ENCODE measurements around the gene EIF2S1. TPM values are rescaled to one million over a fixed set of nuclear protein-coding genes. Genes with fewer than 3 reads are reported as not detected.
A peak's percentile ranks its signal among the peaks of the same experiment; 100 is the strongest.

EIF2S1 gene
- total RNA-seq, 1 donor: 139 TPM

DNA sequence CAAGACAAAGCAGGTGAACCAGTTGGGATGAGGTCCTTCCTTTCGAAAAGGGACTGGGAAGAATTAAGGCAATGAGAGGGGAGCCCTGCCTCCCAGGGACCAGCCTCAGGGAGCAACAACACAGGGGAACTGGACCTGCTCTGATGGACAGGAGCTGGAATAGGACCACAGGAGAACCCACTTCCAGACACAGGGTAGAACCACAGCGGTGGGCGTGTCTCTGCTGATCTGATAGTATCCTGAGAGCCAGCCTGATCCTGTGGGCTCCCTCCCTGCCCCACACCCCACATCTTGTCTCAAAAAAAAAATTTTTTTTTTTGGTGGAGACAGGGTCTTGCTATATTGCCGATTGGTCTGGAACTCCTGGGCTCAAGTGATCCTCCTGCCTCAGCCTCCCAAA is 65.5 kb downstream of the EIF2S1 start:
- TF ChIP-seq, protein P1, sequence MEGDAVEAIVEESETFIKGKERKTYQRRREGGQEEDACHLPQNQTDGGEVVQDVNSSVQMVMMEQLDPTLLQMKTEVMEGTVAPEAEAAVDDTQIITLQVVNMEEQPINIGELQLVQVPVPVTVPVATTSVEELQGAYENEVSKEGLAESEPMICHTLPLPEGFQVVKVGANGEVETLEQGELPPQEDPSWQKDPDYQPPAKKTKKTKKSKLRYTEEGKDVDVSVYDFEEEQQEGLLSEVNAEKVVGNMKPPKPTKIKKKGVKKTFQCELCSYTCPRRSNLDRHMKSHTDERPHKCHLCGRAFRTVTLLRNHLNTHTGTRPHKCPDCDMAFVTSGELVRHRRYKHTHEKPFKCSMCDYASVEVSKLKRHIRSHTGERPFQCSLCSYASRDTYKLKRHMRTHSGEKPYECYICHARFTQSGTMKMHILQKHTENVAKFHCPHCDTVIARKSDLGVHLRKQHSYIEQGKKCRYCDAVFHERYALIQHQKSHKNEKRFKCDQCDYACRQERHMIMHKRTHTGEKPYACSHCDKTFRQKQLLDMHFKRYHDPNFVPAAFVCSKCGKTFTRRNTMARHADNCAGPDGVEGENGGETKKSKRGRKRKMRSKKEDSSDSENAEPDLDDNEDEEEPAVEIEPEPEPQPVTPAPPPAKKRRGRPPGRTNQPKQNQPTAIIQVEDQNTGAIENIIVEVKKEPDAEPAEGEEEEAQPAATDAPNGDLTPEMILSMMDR (IDR thresholded peaks at IDR 0.05; ENCODE audit: insufficient read depth, low read length): no peak

DNA sequence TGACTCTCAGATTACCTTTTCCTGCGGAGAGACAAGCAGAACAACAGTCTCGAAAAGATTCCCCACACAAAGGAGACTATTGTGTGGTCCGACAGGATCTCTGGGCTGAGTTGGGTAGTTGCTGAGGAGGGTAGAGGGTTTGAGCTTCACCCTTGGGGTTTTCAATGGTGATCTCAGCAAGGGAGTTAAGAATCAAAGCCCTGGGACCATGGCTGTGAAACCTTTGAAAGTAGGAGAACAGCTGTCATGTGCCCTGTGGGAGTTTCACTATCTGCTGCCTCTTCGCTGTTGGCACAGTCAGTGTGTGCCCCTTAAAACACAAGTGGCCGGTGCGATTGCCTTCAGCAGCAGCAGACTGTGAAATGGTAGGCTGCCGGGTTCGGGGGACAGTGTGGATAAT is 66.0 kb downstream of the EIF2S1 start:
- TF ChIP-seq, protein P1 (IDR thresholded peaks at IDR 0.05; ENCODE audit: insufficient read depth, low read length): no peak
- DNase-seq (ENCODE audit: low read depth): no peak
- H3K4me3 ChIP-seq (ENCODE audit: low read depth, low read length): no peak overlapping the region

More for the DNA sequence above, 65.5 kb downstream of the EIF2S1 start:
- no peak for DNase-seq (ENCODE audit: low read depth)
- H3K4me3 ChIP-seq (ENCODE audit: low read depth, low read length): no peak overlapping the region

DNA sequence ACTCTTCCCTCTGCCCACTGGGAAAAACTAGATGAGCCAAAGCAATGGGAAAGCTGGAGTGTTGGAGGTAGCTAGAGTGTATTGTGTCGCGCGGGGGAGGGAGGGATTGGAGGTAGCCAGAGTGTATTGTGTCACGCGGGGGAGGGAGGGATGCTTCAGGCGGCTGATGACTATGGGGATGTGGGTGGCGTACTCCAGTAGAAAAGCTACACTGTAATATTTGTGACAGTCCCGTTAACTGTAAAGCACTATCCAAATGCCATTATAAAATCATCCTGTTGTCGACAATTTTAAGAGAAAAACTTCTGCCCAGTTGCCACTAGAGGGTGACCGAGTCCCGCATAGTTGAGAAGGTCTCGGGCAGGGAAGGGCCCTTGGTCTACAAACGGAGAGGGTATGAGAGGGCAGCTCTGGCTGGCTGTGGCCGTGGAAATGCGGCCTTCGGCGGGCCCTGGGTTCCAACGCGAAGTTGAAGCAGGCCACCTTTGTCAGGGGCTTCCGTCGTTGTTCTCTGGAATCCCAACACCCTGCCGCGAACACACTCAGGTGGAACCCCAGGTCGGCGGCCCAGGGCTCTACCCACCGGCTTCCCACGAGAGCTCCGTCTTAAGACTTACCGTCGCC is 67.0 kb downstream of the EIF2S1 start:
- no peak overlapping the region for H3K4me3 ChIP-seq (ENCODE audit: low read depth, low read length)
- DNase-seq (ENCODE audit: low read depth): peak; percentile 86
- TF ChIP-seq, protein P1 (IDR thresholded peaks at IDR 0.05; ENCODE audit: insufficient read depth, low read length): peak; percentile 87

DNA sequence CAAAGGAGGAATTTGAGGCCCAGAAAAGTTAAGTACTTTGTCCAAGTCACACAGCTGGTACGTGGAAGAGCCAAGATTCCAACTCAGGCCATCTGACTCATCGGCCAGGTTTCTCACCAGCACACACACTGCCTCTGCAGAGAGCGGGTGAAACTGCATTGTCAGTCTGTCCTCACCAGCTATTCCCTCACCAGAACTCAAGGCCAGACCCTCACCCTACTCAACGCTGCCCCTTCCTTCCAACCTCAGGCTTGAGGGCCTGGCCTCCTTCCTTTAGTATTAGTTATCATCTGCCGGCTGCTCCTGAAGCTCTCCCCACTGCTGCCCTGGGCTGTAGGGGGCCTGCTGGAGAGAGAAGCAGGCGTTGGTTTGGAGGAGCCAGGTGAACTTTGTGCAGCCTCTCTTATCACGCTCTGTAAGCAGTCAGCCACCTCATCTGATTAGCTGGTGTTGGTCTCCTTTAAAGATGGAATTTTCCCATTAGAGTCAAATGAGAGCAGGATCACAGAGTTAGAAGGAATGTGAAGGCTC is 68.4 kb downstream of the EIF2S1 start:
- TF ChIP-seq, protein P1 (IDR thresholded peaks at IDR 0.05; ENCODE audit: insufficient read depth, low read length): peak; percentile 26
- no peak overlapping the region for H3K4me3 ChIP-seq (ENCODE audit: low read depth, low read length)
- peak; percentile 76 for DNase-seq (ENCODE audit: low read depth)

DNA sequence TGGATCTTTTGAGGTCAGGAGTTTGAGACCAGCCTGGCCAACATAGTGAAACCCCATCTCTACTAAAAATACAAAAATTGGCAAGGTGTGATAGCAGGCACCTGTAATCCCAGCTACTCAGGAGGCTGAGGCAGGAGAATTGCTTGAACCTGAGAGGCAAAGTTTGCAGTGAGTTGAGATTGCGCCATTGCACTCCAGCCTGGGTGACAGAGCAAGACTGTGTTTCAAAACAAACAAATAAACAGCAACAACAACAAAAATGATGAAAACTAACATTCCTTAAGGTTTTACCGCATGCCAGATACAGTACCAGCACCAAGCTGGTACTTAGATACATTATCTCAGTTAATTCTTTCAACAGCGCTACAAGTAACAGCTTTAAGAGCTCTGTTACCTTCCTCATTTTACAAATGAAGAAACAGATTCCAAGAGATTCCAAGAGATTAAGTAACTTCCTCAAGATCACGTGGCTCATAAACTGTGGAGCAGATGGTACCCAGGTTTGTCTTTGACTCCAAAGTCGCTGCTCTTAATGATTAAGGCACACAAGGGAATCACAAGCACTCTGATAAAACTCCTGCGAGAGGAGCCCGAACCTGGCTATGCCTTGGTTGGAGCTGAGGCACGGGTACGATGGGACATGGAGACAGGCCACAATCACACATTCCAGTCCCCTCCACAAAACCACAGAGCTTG is 69.5 kb downstream of the EIF2S1 start:
- TF ChIP-seq, protein P1 (IDR thresholded peaks at IDR 0.05; ENCODE audit: insufficient read depth, low read length): no peak
- DNase-seq (ENCODE audit: low read depth): no peak
- no peak overlapping the region for H3K4me3 ChIP-seq (ENCODE audit: low read depth, low read length)

DNA sequence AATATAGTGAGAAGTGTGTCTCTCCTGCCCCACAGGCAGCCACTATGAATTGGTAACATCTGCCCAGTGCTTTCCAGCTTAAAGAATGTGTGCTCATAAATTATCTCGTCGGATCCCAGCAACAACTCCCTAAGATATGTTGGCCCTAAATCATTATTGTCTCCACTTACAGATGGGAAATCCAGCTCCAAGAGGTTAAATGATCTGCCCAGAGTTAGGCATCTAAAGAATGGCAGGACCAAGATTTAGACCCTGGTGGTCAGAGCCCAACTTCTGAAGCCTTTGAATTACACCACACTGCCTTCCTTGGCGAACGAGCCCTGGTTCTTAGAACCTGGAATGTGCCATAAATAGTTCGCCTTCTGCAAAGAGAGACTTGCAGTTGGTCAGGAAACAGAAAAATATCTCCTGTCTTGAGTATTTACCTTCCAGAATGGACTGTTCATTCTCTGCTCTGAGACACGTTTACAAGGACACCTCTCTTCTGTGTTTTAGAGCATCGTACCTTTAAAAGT is 72.0 kb downstream of the EIF2S1 start:
- no peak overlapping the region for H3K4me3 ChIP-seq (ENCODE audit: low read depth, low read length)
- TF ChIP-seq, protein P1 (IDR thresholded peaks at IDR 0.05; ENCODE audit: insufficient read depth, low read length): no peak
- peak; percentile 52 for DNase-seq (ENCODE audit: low read depth)
